SK-N-SH (cell line): ENCODE results near the gene FBN1. TPM values are rescaled to one million over a fixed set of nuclear protein-coding genes. Genes with fewer than 3 reads are reported as not detected.

Experiments
- CTCF ChIA-PET: fragments of 300-600, 350-600 bp; formaldehyde crosslinking; extraction: SDS; loops from one replicate; lab custom pipeline; 2021; lab: Yijun Ruan, JAX
- POLR2A ChIA-PET: fragments of 350-600 bp; sonication (Branson Sonifier 250); formaldehyde crosslinking; extraction: SDS; loops from one replicate; lab custom pipeline; 2020; ENCODE audit warnings: antibody characterized with exemption, inconsistent platforms; lab: Yijun Ruan, JAX
- DNase-seq: peaks from one replicate; pipeline ENCODE4 v3.0.0; 2012
- H2AFZ ChIP-seq: fragments of 200-600 bp; sonication (generic); 2 replicates; pipeline ENCODE4 v1.8.1; 2016; ENCODE audit warnings: antibody characterized with exemption, mild to moderate bottlenecking, low read depth
- H3F3A ChIP-seq: fragments of 200-600 bp; sonication (generic); replicated peaks from 2 replicates; pipeline ENCODE3; 2016; ENCODE audit warnings: antibody characterized with exemption, mild to moderate bottlenecking; ENCODE audit not compliant: insufficient read depth
- H3K27ac ChIP-seq, 2 experiments: fragments of 200-500 bp in 1 of 2; fragments of 200-600 bp in 1 of 2; sonication (Bioruptor generic) in 1 of 2; sonication (generic), shearing (Covaris generic) in 1 of 2; 2 replicates each; pipeline versions ENCODE4 v1.5.1 to v1.6.1; 2014 to 2016; ENCODE audit warnings: low read depth in 2 of 2, inconsistent platforms in 1 of 2, low read length in 1 of 2, mild to moderate bottlenecking in 1 of 2, mixed read lengths in 1 of 2
- H3K27me3 ChIP-seq: fragments of 200-600 bp; sonication (generic), shearing (Covaris generic); 2 replicates; pipeline ENCODE4 v1.6.1; 2016; ENCODE audit warnings: mixed run types; ENCODE audit not compliant: insufficient read depth
- H3K36me3 ChIP-seq, 2 experiments: fragments of 200-500 bp in 1 of 2; fragments of 200-600 bp in 1 of 2; sonication (Bioruptor generic) in 1 of 2; sonication (generic) in 1 of 2; replicated peaks in 1 of 2; 2 replicates each; pipeline versions ENCODE3 to v1.5.1; 2014 to 2016; ENCODE audit warnings: low read length in 1 of 2, mild to moderate bottlenecking in 1 of 2; ENCODE audit not compliant: insufficient read depth in 2 of 2, control insufficient read depth in 1 of 2
- H3K4me1 ChIP-seq, 2 experiments: fragments of 200-500 bp in 1 of 2; fragments of 200-600 bp in 1 of 2; sonication (Bioruptor generic) in 1 of 2; sonication (generic), shearing (Covaris generic) in 1 of 2; 2 replicates each; pipeline versions ENCODE4 v1.5.1 to v1.6.1; 2014 to 2016; ENCODE audit warnings: low read depth in 1 of 2, low read length in 1 of 2, mixed run types in 1 of 2; ENCODE audit not compliant: insufficient read depth in 2 of 2, control insufficient read depth in 1 of 2
- H3K4me2 ChIP-seq: fragments of 200-600 bp; sonication (generic), shearing (Covaris generic); 2 replicates; pipeline ENCODE4 v1.6.1; 2017; ENCODE audit warnings: mixed run types
- H3K4me3 ChIP-seq, 2 experiments: fragments of 200-500 bp in 1 of 2; fragments of 200-600 bp in 1 of 2; sonication (Bioruptor generic) in 1 of 2; sonication (generic), shearing (Covaris generic) in 1 of 2; 2 replicates each; pipeline versions ENCODE4 v1.5.1 to v1.8.1; 2014 to 2016; ENCODE audit warnings: low read depth in 2 of 2, inconsistent platforms in 1 of 2, low read length in 1 of 2, mild to moderate bottlenecking in 1 of 2, mixed read lengths in 1 of 2, moderate library complexity in 1 of 2
- H3K79me2 ChIP-seq: fragments of 200-600 bp; sonication (generic); 2 replicates; pipeline ENCODE4 v1.8.1; 2017; ENCODE audit warnings: mild to moderate bottlenecking; ENCODE audit not compliant: insufficient read depth
- H3K9ac ChIP-seq: fragments of 200-600 bp; sonication (generic); 2 replicates; pipeline ENCODE4 v1.6.1; 2017; ENCODE audit warnings: mixed run types
- H3K9me2 ChIP-seq: fragments of 200-600 bp; sonication (generic); 2 replicates; pipeline ENCODE4 v1.6.1; 2017; ENCODE audit warnings: mixed run types
- H3K9me3 ChIP-seq: fragments of 200-600 bp; sonication (generic); 2 replicates; pipeline ENCODE4 v1.6.1; 2017; ENCODE audit warnings: mixed run types, mild to moderate bottlenecking, moderate library complexity
- H4K20me1 ChIP-seq: fragments of 200-600 bp; sonication (generic); 2 replicates; pipeline ENCODE4 v1.6.1; 2017; ENCODE audit warnings: mild to moderate bottlenecking, mixed run types; ENCODE audit not compliant: insufficient read depth
- CHD2 ChIP-seq: fragments of 150-350 bp; IDR thresholded peaks from 2 replicates; pipeline ENCODE4 v1.6.1; 2018; ENCODE audit warnings: low read length; ENCODE audit not compliant: partially characterized antibody
- CTCF ChIP-seq: fragments of 200-600 bp; sonication (generic); IDR thresholded peaks from 2 replicates; pipeline ENCODE4 v1.6.1; 2017; ENCODE audit warnings: antibody characterized with exemption, mild to moderate bottlenecking, moderate library complexity
- EP300 ChIP-seq, 2 experiments: IDR thresholded peaks; 2 replicates each; pipeline versions ENCODE4 v1.4.0 to v1.6.1; 2012; ENCODE audit warnings: borderline replicate concordance in 1 of 2, low read depth in 1 of 2, low read length in 1 of 2
- FOSL2 ChIP-seq: IDR thresholded peaks from 2 replicates; pipeline ENCODE4 v1.4.0; 2012; ENCODE audit warnings: low read depth, mild to moderate bottlenecking, moderate library complexity, borderline replicate concordance
- GABPA ChIP-seq: IDR thresholded peaks from 2 replicates; pipeline ENCODE4 v1.4.0; 2012; ENCODE audit warnings: low read depth, mild to moderate bottlenecking
- JUND ChIP-seq: IDR thresholded peaks from 2 replicates; pipeline ENCODE4 v1.4.0; 2012
- PBX3 ChIP-seq: IDR thresholded peaks from 2 replicates; pipeline ENCODE4; 2012
- TCF12 ChIP-seq: IDR thresholded peaks from 2 replicates; pipeline ENCODE4 v1.4.0; 2012
- TEAD4 ChIP-seq: IDR thresholded peaks from 2 replicates; pipeline ENCODE4 v1.4.0; 2012; ENCODE audit warnings: mild to moderate bottlenecking, borderline replicate concordance; ENCODE audit not compliant: insufficient read depth
- USF2 ChIP-seq: fragments of 150-350 bp; IDR thresholded peaks from 2 replicates; pipeline ENCODE4 v1.6.1; 2017; ENCODE audit warnings: antibody characterized with exemption, low read length, low read depth, borderline replicate concordance
- WGBS: methylation state at CpG from one replicate; pipeline ENCODE4 v1.1.6; 2017; ENCODE audit warnings: low lambda C conversion rate; 5-methylcytosine and 5-hydroxymethylcytosine counted together
- polyA plus RNA-seq, 3 experiments: library from polyadenylated mRNA; depleted of rRNA; stranded (reverse); fragments of >200 nt; gene quantifications; 2 replicates each; pipeline ENCODE4 v1.2.3, GENCODE V29; 2012

FBN1 gene
- polyA plus RNA-seq, 1 of the 3 experiments (the other 2 are of a cell fraction) = 248 TPM

- Histone ChIP-seq H3K4me3 (no peak overlapping the region), H4K20me1 (peaks cover 43% of the 10 kb centered on the region), H3K9me3 (no peaks in the 10 kb centered on the region), H3K27ac (no peak overlapping the region), H3K9ac (no peak overlapping the region), H3K9me2 (no peaks in the 10 kb centered on the region), H3K27me3 (no peaks in the 10 kb centered on the region), H3F3A (peaks cover 65% of the 10 kb centered on the region), H2AFZ (no peak overlapping the region), H3K36me3 (peaks cover 34 to 72% of the 10 kb centered on the region in 2 experiments), H3K4me1 (peaks cover 10 to 19% of the 10 kb centered on the region in 2 experiments; a peak in 3 of 4 replicates), H3K4me2 (no peak overlapping the region), H3K79me2 (peaks cover 98% of the 10 kb centered on the region)
- ChIA-PET CTCF (interaction anchor here (0.9 kb wide), 1 partner anchor 15 kb away, joined by 3 read pairs; no protein-coding TSS in a partner anchor), POLR2A (no interaction called here)
- no peak for DNase-seq
- 95% methylated on average over 3 of the region's 3 CpGs for WGBS
- TF ChIP-seq USF2 = no peak
These were observed 75.8 kb downstream of the FBN1 start for GRCh38 chr15:48569591-48570302.

- 35% methylated on average over 4 of the region's 4 CpGs for WGBS
- Histone ChIP-seq H3K9me2 (no peaks in the 10 kb centered on the region), H3F3A (peaks cover 53% of the 10 kb centered on the region), H3K79me2 (peaks cover 98% of the 10 kb centered on the region), H2AFZ (no peak overlapping the region), H4K20me1 (peaks cover 47% of the 10 kb centered on the region), H3K36me3 (peaks cover 20 to 61% of the 10 kb centered on the region in 2 experiments), H3K4me1 (peaks cover 8 to 14% of the 10 kb centered on the region in 2 experiments; a peak in 3 of 4 replicates), H3K9ac (peak overlapping the region; percentile 39; the same call in 1 of the 2 replicates), H3K27ac (peak overlapping the region; percentile 71 to 84; a peak in 3 of 4 replicates), H3K4me2 (peak overlapping the region; percentile 58), H3K4me3 (no peak overlapping the region), H3K9me3 (no peaks in the 10 kb centered on the region), H3K27me3 (no peaks in the 10 kb centered on the region)
- TF ChIP-seq CTCF (no peak), FOSL2 (0 out of 2 replicates have a peak, but pooled peaks have one; percentile 13), TEAD4 (peak; percentile 32; the same call in 1 of the 2 replicates), TCF12 (peak; percentile 41), JUND (peak; percentile 23; the same call in 1 of the 2 replicates), EP300 (IDR thresholded peaks at IDR 0.05; ENCODE audit: borderline replicate concordance in 1 of 2, low read depth in 1 of 2, low read length in 1 of 2) (peak in 1 of 2 experiments; percentile 46; a peak in 1 of 4 replicates), PBX3 (peak; percentile 76), GABPA (no peak), CHD2 (no peak)
- no peak for DNase-seq
- CTCF ChIA-PET = interaction anchor here (1.1 kb wide), 1 partner anchor 74 kb away, joined by 3 read pairs; no protein-coding TSS in a partner anchor
- POLR2A ChIA-PET = no interaction called here
These were observed 78.8 kb downstream of the FBN1 start for GRCh38 chr15:48566668-48567067.
